ENCODE data around the gene KLHL29. TPM values are rescaled to one million over a fixed set of nuclear protein-coding genes. Genes with fewer than 3 reads are reported as not detected.

KLHL29 gene
- total RNA-seq, 4 donors from 2014 or later, result 10.1 to 27.3 (median 15.7) TPM

GRCh38 chr2:23418461-23418911, 33.5 kb downstream of the KLHL29 start:
- intact Hi-C loops (cut with DNase I; ENCODE audit: low total_unique reads), result no loop called here
- no peak overlapping the region for H3K4me3 ChIP-seq (ENCODE audit: low read depth, poor library complexity, severe bottlenecking)
- TF ChIP-seq POLR2A (IDR thresholded peaks at IDR 0.05) (no peak), CTCF (IDR thresholded peaks at IDR 0.05) (no peak)
- peak in 1 of 2 donors; percentile 68 for DNase-seq (ENCODE audit: low spot score in 2 of 2)
- WGBS, 2 donors, result 69 to 79% methylated on average over 6 of the region's 6 CpGs

GRCh38 chr2:23419171-23420090, 34.5 kb downstream of the KLHL29 start:
- peak in 1 of 2 donors; percentile 80 for DNase-seq (ENCODE audit: low spot score in 2 of 2)
- intact Hi-C loops (cut with DNase I; ENCODE audit: low total_unique reads), result no loop called here
- no peak overlapping the region for H3K4me3 ChIP-seq (ENCODE audit: low read depth, poor library complexity, severe bottlenecking)
- TF ChIP-seq CTCF (IDR thresholded peaks at IDR 0.05) (no peak), POLR2A (IDR thresholded peaks at IDR 0.05) (no peak)
- WGBS, 2 donors, result 87 to 90% methylated on average over 25 of the region's 25 CpGs

GRCh38 chr2:23420091-23420839, 35.3 kb downstream of the KLHL29 start:
- no peak for TF ChIP-seq POLR2A (IDR thresholded peaks at IDR 0.05)
- TF ChIP-seq CTCF (IDR thresholded peaks at IDR 0.05), result no peak
- DNase-seq (ENCODE audit: low spot score in 2 of 2), result peak in 1 of 2 donors; percentile 54
- H3K4me3 ChIP-seq (ENCODE audit: low read depth, poor library complexity, severe bottlenecking), result no peak overlapping the region
- intact Hi-C loops (cut with DNase I; ENCODE audit: low total_unique reads), result no loop called here
- WGBS, 2 donors, result 94 to 97% methylated on average over 26 of the region's 26 CpGs

- peak; percentile 6 to 70 for DNase-seq (ENCODE audit: low spot score in 2 of 2)
- H3K4me3 ChIP-seq (ENCODE audit: low read depth, poor library complexity, severe bottlenecking), result no peak overlapping the region
- 82 to 89% methylated on average over 9 of the region's 9 CpGs for WGBS, 2 donors
- TF ChIP-seq CTCF (IDR thresholded peaks at IDR 0.05) (no peak), POLR2A (IDR thresholded peaks at IDR 0.05) (no peak)
- intact Hi-C loops (cut with DNase I; ENCODE audit: low total_unique reads), result no loop called here
Observed at GRCh38 chr2:23420840-23421476, 36.0 kb downstream of the KLHL29 start.

GRCh38 chr2:23422089-23423061, 37.4 kb downstream of the KLHL29 start:
- peak; percentile 11 to 53 for DNase-seq (ENCODE audit: low spot score in 2 of 2)
- intact Hi-C loops (cut with DNase I; ENCODE audit: low total_unique reads), result no loop called here
- no peak for TF ChIP-seq POLR2A (IDR thresholded peaks at IDR 0.05)
- no peak for TF ChIP-seq CTCF (IDR thresholded peaks at IDR 0.05)
- no peak overlapping the region for H3K4me3 ChIP-seq (ENCODE audit: low read depth, poor library complexity, severe bottlenecking)
- 85 to 87% methylated on average over 11 of the region's 11 CpGs for WGBS, 2 donors
